ENCODE measurements around the gene CCDC81. TPM values are rescaled to one million over a fixed set of nuclear protein-coding genes. Genes with fewer than 3 reads are reported as not detected.

The CCDC81 gene
- total and polyA plus RNA-seq, 2 of the 4 experiments (the other 2 are of a cell fraction), result 3.1 to 6.5 TPM

GRCh38 chr11:86456075-86456939 lies 81.6 kb downstream of the CCDC81 start (continued):
- TF ChIP-seq MAZ (IDR thresholded peaks at IDR 0.05; ENCODE audit: borderline replicate concordance, low read depth, low read length) (peak; percentile 43; the same call in 1 of the 2 replicates), FOS (IDR thresholded peaks at IDR 0.05; ENCODE audit: low read depth, low read length) (no peak), SMC3 (IDR thresholded peaks at IDR 0.05; ENCODE audit: low read depth, low read length) (peak; percentile 99)
